GM23248 (cell line): ENCODE results near the gene NBEAL2. TPM values are rescaled to one million over a fixed set of nuclear protein-coding genes. Genes with fewer than 3 reads are reported as not detected.
A peak's percentile ranks its signal among the peaks of the same experiment; 100 is the strongest.

Experiments
- DNase-seq: peaks from one replicate; pipeline ENCODE4 v3.0.0-alpha.2; 2015
- H2AFZ ChIP-seq: fragments of 200-600 bp; sonication (generic); 2 replicates; pipeline ENCODE4 v1.6.1; 2016; ENCODE audit warnings: antibody characterized with exemption
- H3F3A ChIP-seq: fragments of 200-600 bp; sonication (generic); 2 replicates; pipeline ENCODE4 v1.6.1; 2016; ENCODE audit warnings: mild to moderate bottlenecking, antibody characterized with exemption, mixed run types; ENCODE audit not compliant: insufficient read depth
- H3K27ac ChIP-seq: fragments of 200-600 bp; sonication (generic); 2 replicates; pipeline ENCODE4 v1.5.1; 2016; ENCODE audit warnings: mild to moderate bottlenecking
- H3K27me3 ChIP-seq: fragments of 200-600 bp; sonication (generic); replicated peaks from 2 replicates; pipeline ENCODE4 v1.6.1; 2016; ENCODE audit warnings: mild to moderate bottlenecking; ENCODE audit not compliant: insufficient read depth
- H3K36me3 ChIP-seq: fragments of 200-600 bp; sonication (generic); 2 replicates; pipeline ENCODE4 v1.6.1; 2016; ENCODE audit warnings: low read depth, mild to moderate bottlenecking
- H3K4me1 ChIP-seq: fragments of 200-600 bp; sonication (generic); 2 replicates; pipeline ENCODE4 v1.6.1; 2016; ENCODE audit warnings: mild to moderate bottlenecking; ENCODE audit not compliant: insufficient read depth
- H3K4me2 ChIP-seq: fragments of 200-600 bp; sonication (generic); one replicate; pipeline ENCODE4 v1.6.1; 2016; ENCODE audit warnings: mild to moderate bottlenecking; ENCODE audit not compliant: unreplicated experiment
- H3K4me3 ChIP-seq: fragments of 200-600 bp; sonication (generic); 2 replicates; pipeline ENCODE4 v1.5.1; 2016; ENCODE audit warnings: mild to moderate bottlenecking
- H3K79me2 ChIP-seq: fragments of 200-600 bp; sonication (generic); 2 replicates; pipeline ENCODE4 v1.6.1; 2016; ENCODE audit warnings: mild to moderate bottlenecking; ENCODE audit not compliant: insufficient read depth
- H3K9ac ChIP-seq: fragments of 200-600 bp; sonication (generic); 2 replicates; pipeline ENCODE4 v1.6.1; 2016; ENCODE audit warnings: mild to moderate bottlenecking
- H3K9me2 ChIP-seq: fragments of 200-600 bp; sonication (generic); 2 replicates; pipeline ENCODE4 v1.6.1; 2016; ENCODE audit warnings: mixed run types, mild to moderate bottlenecking, moderate library complexity; ENCODE audit not compliant: insufficient read depth
- H3K9me3 ChIP-seq: fragments of 200-600 bp; sonication (generic); one replicate; pipeline ENCODE4 v1.6.1; 2017; ENCODE audit warnings: low read depth
- H4K20me1 ChIP-seq: fragments of 200-600 bp; sonication (generic); 2 replicates; pipeline ENCODE4 v1.6.0; 2016; ENCODE audit not compliant: insufficient read depth
- EZH2 ChIP-seq: fragments of 200-600 bp; sonication (generic); IDR thresholded peaks from 2 replicates; pipeline ENCODE4 v1.6.1; 2018; ENCODE audit warnings: antibody characterized with exemption, mild to moderate bottlenecking; ENCODE audit not compliant: insufficient read depth, poor library complexity, severe bottlenecking
- EZH2phosphoT487 ChIP-seq: fragments of 200-600 bp; sonication (generic); IDR thresholded peaks from 2 replicates; pipeline ENCODE4 v1.6.1; 2018; ENCODE audit warnings: antibody characterized with exemption, moderate library complexity, mild to moderate bottlenecking, low read depth; ENCODE audit not compliant: insufficient read depth
- WGBS, 2 experiments: methylation state at CpG; one replicate each; pipeline ENCODE4 v1.1.6; 2015 to 2017; ENCODE audit warnings: low lambda C conversion rate in 2 of 2, low coverage in 1 of 2; ENCODE audit errors: missing lambda C conversion rate in 2 of 2; 5-methylcytosine and 5-hydroxymethylcytosine counted together
- in situ Hi-C: fragments of 300-500 bp; cut with MboI; formaldehyde crosslinking; loops from 2 replicates; pipeline ENCODE4 v1.15.0; 2020
- polyA plus RNA-seq: library from polyadenylated mRNA; unstranded; fragments of >200 nt; fragmentation: Nextera tagmentation; extraction: Ambion mirVana; gene quantifications from 2 replicates; pipeline ENCODE4 v1.2.1, GENCODE V29; 2016
- small RNA-seq: library from RNA; depleted of rRNA; stranded (forward); fragments of <200 nt; gene quantifications from one replicate; pipeline ENCODE3, GENCODE V24; 2014; ENCODE audit warnings: low read depth, low replicate concordance
- total RNA-seq: library from RNA; depleted of rRNA; stranded (reverse); fragments of >200 nt; shearing (Covaris generic); gene quantifications from 2 replicates; pipeline ENCODE4 v1.2.3, GENCODE V29; 2014; rRNA removed

The NBEAL2 gene
- total and polyA plus RNA-seq, 2 experiments from 2014 or later = 0.94 to 2.8 TPM

- Histone ChIP-seq H3K9me2 (no peaks in the 10 kb centered on the region), H3K27ac (no peak overlapping the region), H3K9ac (no peak overlapping the region), H3K79me2 (peaks cover 79% of the 10 kb centered on the region), H3K9me3 (no peaks in the 10 kb centered on the region), H3K27me3 (no peaks in the 10 kb centered on the region), H3K4me3 (no peak overlapping the region), H3F3A (peaks cover 10% of the 10 kb centered on the region), H2AFZ (no peak overlapping the region), H3K4me2 (no peak overlapping the region), H3K36me3 (peaks cover 12% of the 10 kb centered on the region; the same call in 1 of the 2 replicates), H3K4me1 (peaks cover 5% of the 10 kb centered on the region; the same call in 1 of the 2 replicates), H4K20me1 (no peaks in the 10 kb centered on the region)
- DNase-seq = no peak
- in situ Hi-C loops = no loop called here
- 94 to 100% methylated on average over 3 of the region's 3 CpGs for WGBS, 2 experiments
- TF ChIP-seq EZH2phosphoT487 = no peak
- no peak for TF ChIP-seq EZH2
These were observed 77.2 kb downstream of the NBEAL2 start for GRCh38 chr3:47056705-47057104.

GRCh38 chr3:47057212-47057671 is 77.8 kb downstream of the NBEAL2 start:
- in situ Hi-C loops = no loop called here
- Histone ChIP-seq H3K4me2 (no peak overlapping the region), H3K27ac (no peak overlapping the region), H3K9me3 (no peaks in the 10 kb centered on the region), H3K9me2 (no peaks in the 10 kb centered on the region), H3K27me3 (no peaks in the 10 kb centered on the region), H3F3A (peaks cover 10% of the 10 kb centered on the region), H3K4me3 (no peak overlapping the region), H3K4me1 (peaks cover 5% of the 10 kb centered on the region; the same call in 1 of the 2 replicates), H2AFZ (no peak overlapping the region), H3K9ac (no peak overlapping the region), H3K36me3 (peaks cover 7% of the 10 kb centered on the region; the same call in 1 of the 2 replicates), H4K20me1 (no peaks in the 10 kb centered on the region), H3K79me2 (peaks cover 79% of the 10 kb centered on the region)
- TF ChIP-seq EZH2 (no peak), EZH2phosphoT487 (no peak)
- 93 to 95% methylated on average over 6 of the region's 6 CpGs for WGBS, 2 experiments
- peak; percentile 58 for DNase-seq

Small RNA genes within 50 kb of the gene (small RNA-seq; reads per million reads assigned to genes)
- not detected for gene MRPL57P3

Other genes starting within 250 kb of the NBEAL2 start
- gene MYL3, start 116.2 kb upstream of the NBEAL2 start, total RNA-seq = not detected in 2 replicates
- gene MYL3, start 116.2 kb upstream of the NBEAL2 start, polyA plus RNA-seq = 0.68 TPM in 1 of 2 replicates, not detected in the other
- 1.3 TPM in 1 of 2 replicates, not detected in the other for gene PTH1R, start 101.9 kb upstream of the NBEAL2 start, total RNA-seq
- gene PTH1R, start 101.9 kb upstream of the NBEAL2 start, polyA plus RNA-seq = 0.37 and 0.60 TPM in 2 replicates
- 15.2 and 17.4 TPM in 2 replicates for gene CCDC12, start 2.9 kb upstream of the NBEAL2 start, total RNA-seq
- gene CCDC12, start 2.9 kb upstream of the NBEAL2 start, polyA plus RNA-seq = 42.7 and 43.8 TPM in 2 replicates
- gene SETD2, start 184.4 kb downstream of the NBEAL2 start, total RNA-seq = 17.7 and 24.0 TPM in 2 replicates
- 14.9 and 16.2 TPM in 2 replicates for gene SETD2, start 184.4 kb downstream of the NBEAL2 start, polyA plus RNA-seq